T-helper 2 cell (primary cell): ENCODE data around the gene NEK11.
A peak's percentile ranks its signal among the peaks of the same experiment; 100 is the strongest.

Experiments
- DNase-seq, 5 experiments: peaks; one replicate each; pipeline versions ENCODE4 v3.0.0 to v3.0.0-alpha.2; 2012 to 2022

NEK11 gene

GRCh38 chr3:131361464-131362421, 335.1 kb downstream of the NEK11 start:
- DNase-seq, result peak in 1 of 5 experiments; percentile 41

DNA sequence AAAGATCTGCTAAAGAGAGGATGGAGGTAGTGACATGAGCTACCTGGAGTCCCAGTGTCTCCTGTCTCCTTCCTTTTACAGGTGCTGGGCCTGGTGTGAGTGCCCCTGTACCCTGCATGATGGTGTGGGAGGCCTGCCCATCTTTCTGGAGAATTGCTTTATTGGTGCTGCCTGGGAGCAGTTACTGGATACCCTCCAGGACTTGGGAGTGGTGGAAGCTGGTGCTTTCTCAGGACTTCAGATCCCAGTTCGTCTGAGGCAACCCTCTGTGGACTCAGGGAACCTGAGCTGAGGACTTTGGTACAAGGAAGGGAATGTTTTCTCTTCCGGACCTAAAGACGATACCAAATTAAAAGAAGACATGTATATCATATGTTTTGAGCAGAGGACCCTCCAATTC, 336.6 kb downstream of the NEK11 start:
- DNase-seq, result no peak

DNA sequence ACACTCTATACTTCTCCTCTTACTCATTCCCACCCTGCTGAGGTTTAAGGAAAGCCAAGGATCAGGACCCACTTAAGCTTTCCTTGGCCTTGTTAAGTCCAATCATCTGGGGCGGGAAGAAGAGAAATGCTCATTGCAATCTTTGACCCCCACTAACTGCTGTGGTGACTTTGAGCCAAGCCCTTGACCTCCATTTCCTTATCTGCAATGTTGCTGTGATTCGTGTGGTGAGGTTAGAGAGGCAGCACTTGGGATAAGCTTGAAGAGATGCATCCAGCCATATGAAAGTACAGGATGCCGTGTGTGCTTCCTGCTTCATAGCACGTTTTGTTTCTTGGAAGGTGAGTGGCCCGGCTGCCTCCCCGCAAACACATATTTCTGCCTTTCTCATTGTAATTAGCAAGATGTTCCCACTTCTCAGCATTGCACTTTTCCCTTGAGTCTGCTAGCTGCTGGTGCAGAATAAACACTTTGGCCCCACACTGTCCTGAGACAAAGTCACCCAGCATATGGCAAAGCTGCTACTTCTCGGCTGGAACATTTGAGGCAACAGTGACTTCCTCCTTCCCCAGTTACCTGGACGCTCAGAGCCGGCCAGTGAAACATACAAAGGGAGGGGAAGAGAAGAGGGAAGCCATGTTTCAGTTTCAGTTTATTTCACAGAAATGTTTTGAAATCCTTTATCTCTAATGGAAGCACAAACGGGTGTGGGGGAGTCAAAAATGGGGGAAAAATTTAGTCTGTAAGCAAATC, 344.4 kb downstream of the NEK11 start:
- no peak for DNase-seq

- DNase-seq, result no peak
Measured at GRCh38 chr3:131371688-131372066, 345.0 kb downstream of the NEK11 start.

GRCh38 chr3:131374741-131375140, 348.1 kb downstream of the NEK11 start:
- no peak for DNase-seq

DNA sequence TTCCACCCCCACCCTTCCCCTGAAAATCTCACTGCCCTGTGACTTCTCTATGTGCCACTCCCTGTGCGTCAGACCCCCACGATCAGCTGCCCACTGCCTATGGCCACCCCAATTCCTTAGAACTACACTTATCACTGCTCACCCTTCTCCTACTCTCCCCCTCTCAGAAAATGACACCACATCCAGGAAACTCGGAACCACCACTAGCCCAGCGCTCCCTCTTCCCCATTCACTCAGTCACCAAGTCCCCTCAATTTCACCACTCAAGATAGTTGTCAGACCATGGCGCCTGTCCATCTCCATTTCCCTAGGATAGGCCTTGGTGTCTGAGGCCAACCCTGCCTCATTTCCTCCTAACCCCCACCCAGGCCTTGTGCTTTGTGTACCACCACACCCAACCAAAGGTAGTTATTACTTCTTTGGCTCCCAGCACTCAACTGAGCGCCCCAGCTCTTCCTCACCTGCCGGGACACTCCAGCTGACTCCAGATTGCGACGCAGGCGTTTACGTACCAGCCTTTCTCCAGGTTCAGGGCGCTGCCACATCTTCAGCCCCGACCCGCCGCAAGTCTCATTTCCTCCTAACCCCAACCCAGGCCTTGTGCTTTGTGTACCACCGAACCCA, 354.3 kb downstream of the NEK11 start:
- peak in 1 of 5 experiments; percentile 1 for DNase-seq

DNA sequence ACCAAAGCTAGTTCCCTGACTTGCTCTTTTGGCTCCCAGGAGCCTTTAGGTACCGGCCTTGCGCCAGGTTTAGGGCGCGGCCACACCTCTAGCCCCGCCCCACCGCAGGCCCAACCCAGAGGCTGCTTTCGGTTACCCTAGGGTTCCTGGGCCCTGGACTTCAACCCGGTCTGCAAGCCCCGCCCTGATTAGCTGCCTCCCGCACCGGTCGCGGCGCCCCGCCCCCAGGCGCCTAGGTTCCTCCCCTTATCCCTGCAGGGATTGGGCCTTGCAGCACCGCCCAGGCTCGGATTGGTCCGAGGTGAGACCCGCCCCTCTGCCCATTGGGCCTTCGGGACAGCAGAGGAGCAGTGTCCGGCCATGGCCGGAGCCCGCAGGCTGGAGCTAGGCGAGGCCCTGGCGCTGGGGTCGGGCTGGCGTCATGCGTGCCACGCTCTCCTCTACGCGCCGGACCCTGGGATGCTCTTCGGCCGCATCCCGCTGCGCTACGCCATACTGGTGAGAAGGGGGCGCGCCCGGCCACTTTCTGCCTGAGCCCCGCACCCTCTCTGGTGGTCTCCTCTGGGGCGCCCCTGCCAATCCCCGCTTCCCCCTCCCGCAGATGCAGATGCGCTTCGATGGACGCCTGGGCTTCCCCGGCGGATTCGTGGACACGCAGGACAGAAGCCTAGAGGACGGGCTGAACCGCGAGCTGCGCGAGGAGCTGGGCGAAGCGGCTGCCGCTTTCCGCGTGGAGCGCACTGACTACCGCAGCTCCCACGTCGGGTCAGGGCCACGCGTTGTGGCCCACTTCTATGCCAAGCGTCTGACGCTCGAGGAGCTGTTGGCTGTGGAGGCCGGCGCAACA, 355.0 kb downstream of the NEK11 start, which contains the start of gene NUDT16:
Gene NUDT16 (plus strand): TSS at position 330 of the 847 bp plus-strand sequence. CDS start 31 bp downstream, at position 361.
- peak; percentile 89 to 97 (median 93) for DNase-seq

DNA sequence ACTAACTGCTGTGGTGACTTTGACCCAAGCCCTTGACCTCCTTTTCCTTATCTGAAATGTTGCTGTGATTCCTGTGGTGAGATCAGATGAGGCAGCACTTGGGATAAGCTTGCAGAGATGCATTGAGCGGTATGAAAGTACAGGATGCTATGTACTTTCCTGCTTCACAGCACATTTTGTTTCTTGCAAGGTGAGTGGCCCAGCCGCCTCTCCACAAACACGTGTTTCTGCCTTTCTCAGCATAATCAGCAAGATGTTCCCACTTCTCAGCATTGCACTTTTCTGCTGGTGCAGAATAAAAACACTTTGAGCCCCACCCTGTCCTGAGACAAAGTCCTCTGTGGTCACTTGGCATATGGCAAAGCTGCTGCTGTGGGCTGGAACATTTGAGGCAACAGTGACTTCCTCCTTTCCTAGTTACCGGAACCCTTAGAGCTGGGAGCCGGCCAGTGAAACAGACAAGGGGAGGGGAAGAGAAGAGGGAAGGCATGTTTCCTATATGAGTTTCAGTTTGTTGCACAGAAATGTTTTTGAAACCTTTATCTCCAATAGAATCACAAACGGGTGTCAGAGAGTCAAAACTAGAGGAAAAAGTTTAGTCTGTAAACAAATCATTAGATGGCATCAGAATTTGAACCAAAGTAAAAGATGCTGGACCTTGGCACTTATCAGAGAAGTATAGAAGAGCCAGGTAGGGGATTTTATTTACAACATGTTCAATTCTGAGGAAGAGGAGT, 359.9 kb downstream of the NEK11 start:
- peak in 1 of 5 experiments; percentile 83 for DNase-seq

DNA sequence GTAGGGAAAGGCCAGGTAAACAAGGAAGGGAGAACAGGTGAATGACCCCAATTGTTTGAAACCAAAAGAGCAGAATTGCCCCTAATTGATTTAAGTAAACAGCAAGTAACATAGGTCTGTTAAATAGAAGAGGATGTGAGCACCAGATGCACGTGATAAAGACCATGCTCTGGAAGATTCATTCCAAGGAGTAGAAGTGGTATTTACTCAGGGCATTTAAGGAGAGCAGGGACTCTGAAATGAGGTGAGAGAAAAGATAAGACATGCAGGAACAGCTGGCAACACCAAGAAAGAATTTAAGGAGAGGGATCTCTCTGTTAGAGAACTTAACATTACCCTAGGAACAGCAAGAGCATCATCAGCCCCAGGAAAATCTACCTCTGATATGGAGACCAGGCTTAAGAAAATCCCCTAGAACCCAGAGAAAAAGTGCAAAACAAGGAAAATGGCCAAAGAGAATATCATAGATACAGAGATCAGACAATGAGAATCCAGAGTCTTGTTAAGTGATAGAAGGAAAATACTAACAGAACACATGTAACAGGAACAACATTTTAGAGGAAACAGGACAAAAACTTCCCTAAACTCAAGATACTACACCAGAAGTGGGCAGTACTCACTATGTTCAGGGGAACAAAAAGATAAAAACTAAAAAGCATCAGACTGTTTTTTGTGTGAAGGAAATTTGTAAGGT, 361.3 kb downstream of the NEK11 start:
- DNase-seq, result no peak

DNA sequence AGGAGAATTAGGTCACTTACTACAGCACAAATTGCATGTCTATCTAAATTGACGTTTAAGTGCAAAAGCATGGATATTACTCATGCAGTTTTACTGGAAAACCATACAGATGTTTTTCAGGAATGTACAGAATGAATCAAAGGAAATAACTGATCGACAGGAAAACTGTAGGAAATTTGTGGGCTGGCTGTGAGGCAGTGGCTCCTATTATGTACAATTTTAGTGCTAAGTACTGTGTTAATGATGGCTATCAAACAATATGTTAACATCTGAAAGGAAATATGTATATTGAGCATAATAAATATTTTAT, 361.8 kb downstream of the NEK11 start:
- DNase-seq, result no peak

- no peak for DNase-seq
Measured at GRCh38 chr3:131390331-131390730, 363.7 kb downstream of the NEK11 start.

DNA sequence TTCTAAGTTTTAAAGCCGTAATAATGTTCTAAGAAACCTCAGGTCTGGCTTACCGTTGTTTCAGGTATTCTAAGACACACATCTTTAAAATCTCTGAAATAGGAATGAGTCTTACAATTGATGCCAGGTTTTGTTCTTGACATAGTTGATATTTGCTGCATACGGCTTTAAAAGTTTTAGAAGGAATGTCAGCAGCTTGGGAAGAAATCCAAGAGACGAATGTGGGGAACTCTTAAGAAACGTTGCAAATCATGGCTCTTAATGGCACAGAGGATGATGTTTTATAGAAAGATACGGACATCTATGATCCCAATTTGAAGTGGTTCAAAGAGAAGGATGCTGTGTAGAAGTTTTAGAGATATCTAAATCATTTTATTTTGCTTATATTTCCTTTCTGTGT, 366.4 kb downstream of the NEK11 start:
- no peak for DNase-seq

GRCh38 chr3:131393868-131394267, 367.2 kb downstream of the NEK11 start:
- DNase-seq, result no peak

DNA sequence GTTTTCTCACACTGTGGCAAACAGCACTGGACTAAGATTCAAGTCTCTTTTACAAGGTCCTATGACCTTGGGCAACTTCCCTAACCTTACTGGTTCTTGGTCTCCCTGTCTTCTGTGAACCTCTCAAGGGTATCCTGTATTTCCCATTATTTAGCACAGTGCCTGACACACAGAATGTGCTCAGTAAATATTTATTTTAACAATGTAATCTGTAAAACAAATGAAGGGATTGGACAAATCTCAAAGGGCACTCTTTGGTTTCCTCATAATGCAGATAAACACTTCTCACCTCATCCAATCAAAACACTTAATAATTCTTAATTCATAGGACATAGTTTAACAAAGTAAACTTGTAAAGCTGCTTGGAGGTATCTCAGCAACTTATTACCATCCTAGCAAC, 367.7 kb downstream of the NEK11 start:
- DNase-seq, result no peak

DNA sequence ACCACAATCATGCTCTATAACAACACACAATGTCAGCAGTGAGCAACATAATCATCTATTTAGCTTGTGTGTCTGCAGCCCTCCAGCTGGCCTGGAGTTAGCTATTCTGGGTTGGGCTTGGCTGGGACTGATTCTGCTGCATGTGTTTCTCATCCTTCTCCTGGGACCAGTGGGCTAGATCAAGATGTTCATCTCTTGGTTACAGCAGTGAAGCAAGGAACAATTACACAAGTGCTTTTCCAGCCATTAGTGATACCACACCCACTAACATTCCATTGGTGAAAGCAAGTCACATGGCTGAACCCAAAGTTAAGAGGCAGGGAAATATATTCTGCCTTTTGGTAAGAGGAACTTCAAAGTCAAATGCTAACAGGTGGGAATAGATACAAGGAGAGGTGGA, 369.5 kb downstream of the NEK11 start:
- DNase-seq, result no peak

GRCh38 chr3:131397889-131398288, 371.2 kb downstream of the NEK11 start:
- DNase-seq, result no peak
